GM04504 (cell line): Measurements from ENCODE around the gene FBXO17.
"Not testable (repeated sequence)": the region's sequence is repeated elsewhere in the genome, so short reads cannot be mapped to it uniquely, and the experiment has no call there.

Experiments used
- DNase-seq: peaks from one replicate; pipeline ENCODE4 v3.0.0-alpha.2; 2012; ENCODE audit warnings: low read depth

Gene FBXO17

DNA sequence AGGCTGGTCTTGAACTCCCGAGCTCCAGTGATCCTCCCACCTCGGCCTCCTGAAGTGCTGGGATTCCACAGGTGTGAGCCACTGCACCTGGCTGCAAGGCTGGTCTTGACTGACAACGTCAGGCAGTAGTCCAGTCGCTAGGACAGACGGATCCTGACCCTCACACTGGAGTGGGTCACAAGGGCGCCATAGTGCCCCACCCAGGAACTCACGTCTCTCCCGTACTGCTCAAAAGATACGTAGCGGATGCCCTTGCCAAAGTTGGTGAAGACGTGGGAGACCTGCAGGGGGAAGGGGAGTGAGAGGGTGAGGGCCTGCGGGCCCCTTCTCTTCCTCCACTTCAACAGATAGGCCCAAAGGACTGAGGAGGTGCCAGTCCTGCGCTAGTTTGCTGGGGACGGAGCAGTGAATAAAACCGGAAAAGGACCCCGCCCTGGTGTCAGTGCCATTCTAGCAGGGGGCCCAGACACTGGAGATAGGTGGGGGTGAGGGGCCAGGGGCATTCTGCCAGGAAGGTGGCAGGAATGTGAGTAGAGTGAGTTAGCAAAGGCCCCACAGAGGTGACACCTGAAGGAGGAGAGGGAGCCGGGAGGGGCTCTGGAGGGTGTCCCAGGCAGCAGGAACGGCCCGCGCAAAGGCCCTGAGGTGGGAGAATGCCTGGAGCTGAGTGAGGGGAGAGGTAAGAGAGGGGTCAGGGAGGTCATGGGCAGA lies 32.9 kb downstream of the FBXO17 start:
- no peak for DNase-seq

DNA sequence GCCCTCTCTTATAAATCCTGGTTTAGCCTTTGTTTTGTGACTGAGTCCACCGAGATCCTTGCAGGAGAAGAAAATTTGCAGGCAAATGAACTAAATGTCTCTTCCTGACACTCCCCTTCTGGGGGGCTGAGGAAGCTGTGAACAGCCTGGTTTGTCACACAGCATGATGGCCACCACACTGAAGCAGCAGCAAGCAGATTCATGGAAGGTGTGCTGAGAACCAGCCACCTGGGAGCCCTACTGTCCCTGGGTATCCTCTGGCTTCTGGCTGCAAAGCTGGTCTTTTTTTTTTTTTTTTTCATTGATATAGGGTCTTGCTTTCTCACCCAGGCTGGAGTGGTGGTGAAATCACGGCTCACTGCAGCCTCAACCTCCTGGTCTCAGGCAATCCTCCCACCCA lies 33.6 kb downstream of the FBXO17 start:
- DNase-seq, result no peak

DNA sequence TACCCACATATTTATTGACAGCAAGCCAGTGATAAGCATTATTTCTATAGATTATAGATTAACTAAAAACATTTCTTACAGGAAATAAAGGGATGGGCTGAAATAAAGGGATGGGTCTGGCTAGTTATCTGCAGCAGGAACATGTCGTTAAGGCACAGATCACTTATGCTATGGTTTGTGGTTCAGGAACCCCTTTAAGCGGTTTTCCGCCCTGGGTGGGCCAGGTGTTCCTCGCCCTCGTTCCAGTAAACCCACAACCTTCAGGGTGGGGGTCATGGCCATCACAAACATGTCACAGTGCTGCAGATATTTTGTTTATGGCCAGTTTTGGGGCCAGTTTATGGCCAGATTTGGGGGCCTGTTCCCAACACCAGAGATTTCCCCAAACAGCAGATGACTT lies 34.1 kb downstream of the FBXO17 start:
- not testable (repeated sequence) for DNase-seq

DNA sequence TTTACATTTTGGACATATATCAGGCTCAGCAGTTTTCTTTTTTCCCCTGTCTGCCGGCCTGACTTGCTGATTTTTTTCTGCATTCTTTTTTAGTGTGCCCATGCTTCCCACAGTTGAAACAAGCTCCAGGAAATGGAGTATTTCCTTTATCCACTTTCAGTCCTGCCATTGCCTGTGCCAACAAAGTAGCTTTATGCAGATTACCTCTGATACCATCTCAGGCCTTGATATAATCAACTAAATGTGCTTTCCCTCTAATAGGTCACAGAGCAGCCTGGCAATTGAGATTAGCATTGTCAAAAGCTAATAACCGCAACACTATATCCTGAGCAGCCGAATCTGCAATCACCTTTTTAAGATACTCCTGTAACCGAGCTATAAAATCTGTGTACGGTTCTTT lies 35.6 kb downstream of the FBXO17 start:
- DNase-seq, result no peak

DNA sequence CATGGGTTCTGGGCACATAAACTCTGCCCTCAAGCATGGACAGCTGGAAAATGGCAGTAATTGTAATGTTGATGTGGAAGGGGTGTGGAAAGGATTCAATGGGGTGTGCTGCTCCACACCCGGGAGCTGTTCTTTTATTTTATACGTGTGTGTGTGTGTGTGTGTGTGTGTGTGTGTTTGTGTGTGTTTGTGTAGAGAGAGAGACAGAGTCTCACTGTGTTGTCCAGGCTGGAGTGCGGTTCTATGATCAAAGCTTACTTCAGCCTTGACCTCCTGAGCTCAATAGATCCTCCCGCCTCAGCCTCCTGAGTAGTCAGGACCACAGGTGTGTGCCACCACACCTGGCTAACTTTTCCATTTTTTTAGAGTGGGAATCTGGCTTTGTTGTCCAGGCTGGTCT lies 42.0 kb downstream of the FBXO17 start:
- no peak for DNase-seq

DNA sequence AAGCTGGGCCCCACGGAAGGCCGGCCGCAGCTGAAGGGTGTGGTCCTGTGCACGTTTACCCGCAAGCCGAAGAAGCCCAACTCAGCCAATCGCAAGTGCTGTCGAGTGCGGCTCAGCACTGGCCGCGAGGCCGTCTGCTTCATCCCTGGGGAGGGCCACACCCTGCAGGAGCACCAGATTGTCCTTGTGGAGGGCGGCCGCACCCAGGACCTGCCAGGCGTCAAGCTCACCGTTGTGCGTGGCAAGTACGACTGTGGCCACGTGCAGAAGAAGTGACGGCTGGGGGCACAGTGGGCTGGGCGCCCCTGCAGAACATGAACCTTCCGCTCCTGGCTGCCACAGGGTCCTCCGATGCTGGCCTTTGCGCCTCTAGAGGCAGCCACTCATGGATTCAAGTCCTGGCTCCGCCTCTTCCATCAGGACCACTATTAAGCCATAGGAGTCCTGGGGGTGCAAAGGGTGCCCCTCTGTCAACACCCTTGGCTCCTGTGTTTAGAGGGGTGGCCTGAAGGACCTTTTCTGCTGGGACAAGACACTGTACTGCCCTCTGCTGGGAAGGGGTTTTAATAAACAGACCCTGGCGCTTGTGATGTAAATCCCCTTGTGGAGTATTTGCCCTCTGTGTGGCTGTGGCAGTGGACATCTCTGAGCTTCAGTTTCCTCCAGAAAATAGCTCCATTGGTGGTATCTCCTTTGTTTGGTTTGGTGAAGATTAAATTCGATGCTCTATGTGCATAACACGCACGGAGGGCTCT lies 42.9 kb downstream of the FBXO17 start:
- no peak for DNase-seq

DNA sequence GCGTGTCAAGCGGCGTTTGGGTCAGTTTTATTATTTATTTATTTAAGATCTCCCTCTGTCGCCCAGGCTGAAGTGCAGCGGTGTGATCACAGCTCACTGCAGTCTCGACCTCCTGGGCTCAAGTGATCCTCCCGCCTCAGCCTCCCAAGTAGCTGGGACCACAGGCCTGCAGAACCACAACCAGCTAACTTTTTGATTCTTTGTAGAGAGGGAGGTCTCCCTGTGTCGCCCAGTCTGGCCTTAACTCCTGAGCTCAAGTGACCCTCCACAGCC lies 44.1 kb downstream of the FBXO17 start:
- no peak for DNase-seq

DNA sequence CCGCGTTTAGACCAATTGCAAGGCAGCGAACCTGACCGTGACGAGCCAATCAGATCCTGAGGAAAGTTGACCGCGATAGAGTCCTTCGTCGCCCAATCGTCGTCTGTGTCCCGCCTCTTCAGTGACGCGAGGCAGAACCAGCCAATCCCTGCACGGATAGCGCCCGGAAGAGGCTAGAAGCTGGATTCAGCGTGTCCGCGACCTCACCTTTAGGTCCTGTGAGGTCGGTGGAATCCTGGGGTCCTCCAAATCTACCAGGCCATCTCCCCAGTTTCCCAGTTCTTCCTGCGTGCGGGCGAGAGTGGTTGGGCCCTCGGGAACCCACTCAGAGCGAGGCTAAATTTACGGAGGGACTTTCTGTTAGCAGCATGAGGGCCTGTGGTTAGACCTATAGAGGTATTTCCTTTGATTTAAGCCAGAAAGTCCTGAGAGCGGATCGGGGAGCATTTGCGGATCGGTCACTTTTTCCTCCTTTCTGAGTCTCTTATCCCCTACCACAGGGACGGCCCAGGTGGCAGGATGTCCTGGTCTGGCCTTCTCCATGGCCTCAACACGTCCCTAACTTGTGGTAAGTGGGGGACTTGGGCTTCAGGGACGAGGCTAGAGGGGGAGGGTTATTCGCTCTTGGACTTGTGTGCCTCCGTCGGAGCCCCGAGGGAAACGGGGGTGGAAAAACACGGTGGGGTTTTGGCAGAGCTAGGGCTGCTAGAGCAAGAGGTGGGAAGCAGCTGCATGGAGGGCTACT lies 44.6 kb downstream of the FBXO17 start, which contains the start of gene MRPS12:
Gene MRPS12 (plus strand): TSS at position 169 of the 745 bp plus-strand sequence. CDS start 351 bp downstream, at position 520.
- peak; percentile 98 for DNase-seq

DNA sequence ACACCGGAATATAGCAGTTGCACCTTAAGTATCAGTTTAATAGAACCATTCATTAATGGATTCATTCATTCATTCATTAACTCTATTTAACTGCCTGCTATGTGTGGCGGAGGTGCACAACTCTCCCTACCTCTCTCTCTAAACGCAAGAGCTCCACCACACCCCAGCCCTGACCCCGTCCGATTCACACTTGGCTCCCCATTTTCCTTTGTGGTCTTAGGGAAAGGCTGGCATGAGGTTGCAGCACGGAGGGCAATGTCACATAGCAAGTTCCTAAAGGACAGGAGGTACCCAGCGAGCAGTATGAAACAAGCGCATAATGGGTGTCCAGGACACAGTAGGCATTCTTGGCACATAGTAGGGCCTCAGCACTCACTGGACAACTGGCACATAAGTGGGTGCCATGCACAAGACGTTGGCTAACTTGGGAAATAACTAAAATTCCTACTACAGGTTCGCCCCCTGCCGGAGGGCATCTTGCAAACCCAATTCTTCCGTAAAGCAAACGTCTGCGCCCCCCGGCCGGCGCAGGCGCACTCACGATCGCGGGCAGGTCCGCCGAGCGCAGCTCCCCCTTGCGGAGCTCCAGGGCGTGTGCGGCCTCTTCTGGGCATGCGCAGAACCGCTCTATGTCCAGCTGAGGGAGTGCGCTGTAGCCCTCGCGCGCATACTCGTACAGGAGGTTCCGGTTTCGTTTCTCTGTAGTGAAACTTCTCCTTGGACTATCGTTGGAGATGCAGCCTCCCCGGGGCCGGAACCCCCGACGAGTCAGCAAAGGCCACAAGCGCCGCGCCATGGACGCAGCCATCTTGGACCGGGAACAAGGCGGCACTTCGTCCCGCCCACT lies 45.4 kb downstream of the FBXO17 start, which contains the start of gene SARS2:
Gene SARS2 (minus strand): TSS at position 835 of the 847 bp plus-strand sequence. CDS start 27 bp downstream, at position 808.
- DNase-seq, result peak; percentile 76

DNA sequence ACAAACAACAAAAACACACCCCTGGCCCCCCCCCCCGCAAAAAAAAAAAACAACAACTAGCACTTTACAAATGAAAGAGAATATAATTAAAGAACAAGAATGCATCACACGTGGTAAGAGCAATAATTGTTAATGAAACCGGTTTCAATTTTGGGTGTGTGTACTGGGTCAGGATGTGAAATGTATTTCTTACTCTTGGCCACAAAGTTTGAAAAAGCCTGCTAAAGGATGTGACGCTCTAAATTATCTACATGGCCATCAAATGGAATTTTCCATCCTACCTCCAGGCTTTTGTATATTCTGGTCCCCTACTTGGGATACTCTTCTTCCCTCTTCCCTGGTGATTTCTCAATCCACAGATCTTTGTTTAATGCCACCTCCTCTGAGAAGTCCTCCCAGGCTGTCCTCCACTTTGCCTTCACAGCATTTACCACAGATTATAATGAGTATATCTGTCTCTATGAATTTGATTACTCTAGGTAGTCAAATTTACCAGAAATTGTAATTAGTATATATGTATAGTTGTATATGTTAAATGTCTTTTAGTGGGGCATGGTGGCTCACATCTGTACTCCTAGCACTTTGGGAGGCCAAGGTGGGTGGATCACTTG lies 47.0 kb downstream of the FBXO17 start:
- no peak for DNase-seq

DNA sequence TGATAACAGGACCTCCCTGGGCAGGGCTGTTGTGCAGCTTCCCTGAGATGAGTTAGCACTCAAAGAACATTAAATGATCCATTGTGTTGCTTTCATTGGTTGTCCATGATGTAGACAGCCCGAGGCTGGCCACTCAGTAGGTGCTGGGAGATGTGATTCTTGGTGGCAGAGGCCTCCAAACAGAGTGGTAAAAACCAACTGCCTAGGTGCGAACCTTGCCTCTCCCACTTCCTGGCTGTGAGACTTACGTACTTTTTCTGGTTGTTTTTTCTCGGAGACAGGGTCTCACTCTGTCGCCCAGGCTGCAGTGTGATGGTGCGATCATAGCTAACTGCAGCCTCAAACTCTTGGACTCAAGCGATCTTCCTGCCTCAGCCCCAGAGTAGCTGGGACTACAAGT lies 51.2 kb downstream of the FBXO17 start:
- no peak for DNase-seq

DNA sequence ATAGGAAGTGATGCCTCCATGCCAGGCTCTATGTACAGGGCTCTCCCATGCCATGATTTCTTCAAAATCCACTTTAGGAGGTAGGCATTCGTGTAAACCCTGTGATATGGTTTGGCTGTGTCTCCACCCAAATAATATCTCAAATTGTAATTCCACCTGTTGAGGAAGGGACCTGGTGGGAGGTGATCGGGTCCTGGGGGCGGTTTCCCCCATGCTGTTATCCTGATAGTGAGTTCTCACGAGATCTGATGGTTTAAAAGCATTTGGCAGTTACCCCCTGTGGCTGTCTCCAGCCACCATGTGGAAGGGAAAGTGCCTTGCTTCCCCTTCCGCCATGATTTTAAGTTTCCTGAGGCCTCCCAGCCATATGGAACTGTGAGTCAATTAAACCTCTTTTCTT lies 53.1 kb downstream of the FBXO17 start:
- no peak for DNase-seq

DNA sequence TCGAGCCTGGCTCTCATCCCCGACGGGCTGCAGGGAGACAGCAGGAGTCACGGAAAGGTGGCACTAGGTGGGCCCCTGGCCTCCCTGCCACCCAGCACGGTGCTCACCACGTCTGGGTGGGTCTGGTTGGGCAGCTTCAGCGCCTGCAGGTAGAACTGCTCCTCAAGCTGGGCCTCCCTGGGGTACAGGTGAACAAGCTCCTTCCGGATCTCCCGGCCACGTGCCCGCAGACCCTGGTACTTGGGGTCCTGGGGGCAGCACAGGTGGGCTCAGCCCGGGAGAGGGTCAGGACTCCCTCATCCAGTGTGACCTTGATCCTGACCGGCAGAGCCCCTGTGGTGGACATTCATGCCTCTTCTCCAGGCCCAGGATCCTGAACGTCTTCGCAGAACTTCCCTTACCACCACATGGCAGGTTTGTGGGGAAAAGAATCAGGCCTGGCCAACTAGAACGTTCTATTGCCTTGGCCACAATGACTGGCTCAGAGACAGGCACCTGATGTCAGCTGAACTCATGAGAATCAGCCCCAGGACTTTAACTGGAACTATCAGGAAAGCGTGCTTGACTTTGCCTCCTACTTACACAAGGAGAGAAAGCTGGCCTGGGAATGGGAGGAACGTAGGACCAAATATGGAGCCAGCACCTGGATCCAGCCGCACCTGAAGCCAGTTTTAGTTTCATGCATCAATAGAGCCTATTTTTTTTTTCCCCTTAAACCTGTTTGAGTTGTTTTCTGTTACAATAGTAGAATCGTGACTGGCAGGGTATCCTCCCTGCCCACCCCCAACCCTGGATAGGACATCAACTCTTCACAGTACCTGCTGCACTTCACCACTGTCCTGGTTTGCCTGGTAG lies 53.9 kb downstream of the FBXO17 start:
- no peak for DNase-seq

DNA sequence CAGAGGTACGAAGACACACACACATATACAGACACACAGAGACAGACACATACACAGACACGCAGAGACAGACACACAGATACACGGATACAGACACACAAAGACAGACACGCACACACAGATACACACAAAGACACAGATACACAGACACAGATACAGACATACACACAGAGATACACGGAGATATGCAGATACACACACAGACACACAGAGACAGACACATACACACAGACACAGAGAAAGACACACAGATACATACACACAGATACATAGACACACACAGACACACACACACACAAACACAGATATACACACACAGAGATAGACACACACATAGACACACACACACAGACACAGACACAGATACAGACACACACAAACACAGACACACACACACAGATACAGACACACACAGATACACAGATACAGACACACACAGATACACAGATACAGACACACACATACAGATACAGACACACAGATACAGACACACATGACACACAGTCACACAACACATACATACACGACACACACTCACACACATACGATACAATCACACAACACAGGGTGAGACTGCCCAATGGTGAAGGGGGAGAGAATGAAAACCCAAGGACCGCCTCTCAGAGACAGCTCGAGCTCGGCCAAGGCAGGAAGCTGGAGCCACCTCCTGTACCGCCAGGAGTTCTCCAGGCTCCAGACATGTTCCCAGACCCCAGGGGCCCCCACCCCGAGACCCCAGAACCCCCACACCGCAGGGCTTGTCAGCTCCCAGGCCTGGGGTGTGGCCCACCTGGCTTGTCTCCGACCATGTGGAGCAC lies 54.7 kb downstream of the FBXO17 start:
- no peak for DNase-seq

DNA sequence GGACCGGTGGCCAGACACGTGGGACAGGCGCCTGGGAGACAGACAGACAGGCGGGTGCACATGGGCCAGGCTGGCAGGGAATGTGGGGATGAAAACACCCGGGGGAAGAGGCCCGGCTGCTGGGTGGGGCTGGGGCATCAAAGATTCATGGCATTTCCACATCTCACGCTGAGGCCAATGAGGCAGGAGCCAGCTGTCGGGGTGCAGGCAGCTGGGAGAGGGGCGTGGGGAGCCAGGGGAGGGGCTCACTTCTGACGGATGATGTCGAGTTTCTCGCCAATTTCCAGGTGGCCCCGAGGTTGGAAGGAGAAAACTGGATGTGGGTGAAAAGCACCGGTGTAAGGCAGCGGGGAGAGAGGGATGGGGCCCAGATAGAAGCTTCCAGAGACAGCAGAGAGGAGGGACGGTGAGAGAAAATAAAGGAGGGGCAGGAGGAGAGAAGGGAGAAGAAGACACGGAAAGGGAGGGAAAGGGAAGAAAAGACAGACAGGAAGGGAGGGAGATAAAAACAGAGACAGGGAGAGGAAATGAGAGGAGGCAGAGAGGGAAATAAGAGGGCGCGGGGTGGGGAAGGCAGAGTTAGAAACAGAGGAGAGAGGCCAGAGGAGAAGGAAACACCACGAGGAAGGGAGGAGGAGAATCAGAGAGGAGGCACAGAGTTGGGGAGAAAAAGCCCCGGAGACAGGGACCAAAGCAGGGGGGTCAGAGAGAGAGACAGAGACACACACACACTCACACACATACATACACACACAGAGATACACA lies 55.5 kb downstream of the FBXO17 start:
- no peak for DNase-seq

DNA sequence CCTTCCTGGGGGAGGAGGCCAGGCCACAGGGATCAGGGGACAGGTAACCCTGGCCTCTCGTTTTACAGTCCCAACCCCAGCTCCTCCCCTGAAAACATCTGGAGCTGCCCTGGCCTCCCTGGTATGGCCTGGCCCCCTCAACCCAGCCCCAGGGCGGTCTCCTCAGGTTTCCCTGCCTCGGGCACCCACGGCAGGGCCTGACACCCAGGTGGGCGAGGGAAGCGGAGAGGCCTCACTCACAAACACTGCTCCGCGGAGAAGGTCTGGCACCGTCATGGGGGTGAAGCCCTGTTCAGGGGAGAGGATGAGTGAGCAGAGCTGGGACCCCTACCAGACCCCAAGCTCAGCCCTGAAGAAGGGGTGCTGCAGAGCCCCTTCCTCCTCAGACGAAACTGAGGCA lies 57.0 kb downstream of the FBXO17 start:
- DNase-seq, result no peak

DNA sequence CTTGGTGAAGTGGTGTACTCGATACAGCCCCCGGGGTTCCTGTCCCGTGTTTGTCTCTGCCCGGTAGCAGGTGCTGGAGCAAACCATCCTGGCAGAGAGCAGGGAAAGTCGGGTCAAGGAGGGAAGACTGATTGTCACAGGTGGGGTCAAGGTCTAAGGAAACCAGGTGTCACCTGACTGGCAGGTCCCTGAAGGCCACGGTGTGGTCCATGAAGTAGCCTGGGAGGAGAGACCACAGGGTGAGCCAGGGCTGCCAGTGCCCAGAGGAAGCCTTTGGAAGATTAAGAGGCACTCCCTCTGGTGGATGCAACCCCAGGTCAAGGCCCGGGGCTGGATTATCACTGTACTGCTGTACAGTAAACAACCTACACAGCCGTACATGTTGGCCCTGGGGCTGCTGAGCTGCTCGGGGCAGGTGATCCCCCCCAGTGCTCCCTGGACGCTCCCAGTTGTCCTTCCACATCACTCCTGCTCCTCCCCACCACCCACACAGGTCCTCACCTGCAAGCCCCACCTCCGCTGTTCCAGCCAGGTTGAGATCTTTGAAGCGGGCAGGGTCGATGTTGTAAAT lies 57.5 kb downstream of the FBXO17 start:
- DNase-seq, result no peak

DNA sequence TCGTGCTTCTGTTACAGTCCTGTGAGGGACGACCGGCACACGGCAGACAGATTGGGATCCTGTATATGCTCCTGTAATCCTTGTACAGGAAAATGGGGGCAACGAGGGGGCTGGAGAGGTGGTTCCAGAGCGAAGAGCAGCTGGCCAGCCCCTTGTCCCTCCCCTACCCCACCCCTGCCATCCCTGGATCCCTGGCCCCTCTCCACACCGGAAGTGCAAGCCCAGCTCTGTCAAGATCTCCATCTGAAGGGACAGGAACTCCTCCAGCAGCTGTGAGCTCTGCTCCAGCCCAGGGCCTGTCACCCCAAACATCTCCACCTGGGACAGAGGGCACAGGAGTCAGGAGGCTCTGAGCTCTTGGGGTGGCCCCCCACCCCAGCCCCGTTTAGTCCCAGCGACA lies 58.0 kb downstream of the FBXO17 start:
- no peak for DNase-seq
